CD4-positive, alpha-beta T cell treated with Interleukin-6 for 4 hours (primary cell): ENCODE results near the gene CCDC3.

ENCODE experiments used
- DNase-seq: peaks from one replicate; pipeline ENCODE4 v3.0.0-alpha.2; 2020; ENCODE audit warnings: mixed read lengths

Gene CCDC3

DNA sequence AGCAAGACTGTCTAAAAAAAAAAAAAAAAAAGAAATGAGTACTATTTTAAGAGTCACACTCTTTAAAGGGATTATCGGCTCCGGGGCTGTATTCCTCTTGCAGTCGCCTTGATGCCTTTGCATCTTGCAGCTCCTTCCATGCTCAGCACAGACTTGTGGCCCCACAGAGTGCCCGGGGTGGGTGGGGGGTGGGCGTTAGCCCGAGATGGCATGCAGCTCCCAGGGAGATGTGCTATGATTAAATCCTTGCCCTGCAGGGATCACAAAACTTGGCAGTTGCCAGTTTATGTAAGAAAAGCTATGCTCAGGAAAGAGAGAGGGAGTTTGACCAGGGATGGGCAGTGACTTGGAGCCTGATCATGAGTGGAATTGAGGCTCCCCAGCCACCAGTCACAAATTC is 81.9 kb downstream of the CCDC3 start:
- DNase-seq, result no peak

DNA sequence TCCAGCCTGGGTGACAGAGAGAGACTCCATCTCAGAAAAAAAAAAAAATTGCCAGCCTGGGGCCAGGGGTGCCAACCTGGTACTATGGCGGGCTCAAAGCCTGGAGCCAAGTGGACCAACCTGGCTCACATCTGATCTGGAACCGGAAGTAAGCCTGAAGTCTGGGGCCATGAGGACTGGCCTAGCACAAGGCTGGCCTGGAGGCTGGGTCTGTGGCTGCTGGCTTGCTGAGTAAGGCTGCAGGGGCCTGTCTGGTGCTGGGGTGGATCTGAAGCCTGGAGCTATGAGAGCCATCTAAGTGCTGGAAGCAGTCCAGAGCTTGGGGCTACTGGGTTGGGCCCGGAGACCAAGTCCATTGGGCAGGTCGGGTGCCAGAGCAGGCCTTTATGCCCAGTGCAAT is 84.9 kb downstream of the CCDC3 start:
- DNase-seq, result no peak

DNA sequence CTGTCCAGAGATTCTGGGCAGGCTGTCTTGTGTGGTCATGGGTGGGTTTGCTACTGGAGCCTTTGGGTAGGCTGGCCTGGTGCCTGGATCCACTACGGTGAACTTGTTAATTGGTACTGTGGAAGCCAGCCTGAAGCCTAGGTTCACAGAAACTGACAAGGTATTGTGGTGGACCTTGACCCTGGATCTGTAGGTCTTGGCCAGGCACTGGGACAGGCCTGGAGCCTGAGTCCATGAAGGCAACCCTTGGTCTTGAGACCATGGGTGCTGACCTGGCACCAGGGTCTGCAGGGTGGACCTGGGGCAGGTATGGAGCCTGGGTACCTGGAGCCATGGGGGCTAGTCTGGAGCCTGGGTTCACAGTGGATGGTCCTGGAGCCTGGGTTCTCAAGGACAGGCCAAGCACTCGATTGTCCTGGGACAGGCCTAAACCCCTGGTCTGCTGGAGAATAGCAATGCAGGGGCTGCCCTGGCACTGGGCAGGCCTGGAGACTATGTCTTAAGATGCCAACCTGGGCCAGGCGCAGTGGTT is 85.8 kb downstream of the CCDC3 start:
- DNase-seq, result no peak

- no peak for DNase-seq
These were observed 87.4 kb downstream of the CCDC3 start for GRCh38 chr10:12914111-12914510.

DNA sequence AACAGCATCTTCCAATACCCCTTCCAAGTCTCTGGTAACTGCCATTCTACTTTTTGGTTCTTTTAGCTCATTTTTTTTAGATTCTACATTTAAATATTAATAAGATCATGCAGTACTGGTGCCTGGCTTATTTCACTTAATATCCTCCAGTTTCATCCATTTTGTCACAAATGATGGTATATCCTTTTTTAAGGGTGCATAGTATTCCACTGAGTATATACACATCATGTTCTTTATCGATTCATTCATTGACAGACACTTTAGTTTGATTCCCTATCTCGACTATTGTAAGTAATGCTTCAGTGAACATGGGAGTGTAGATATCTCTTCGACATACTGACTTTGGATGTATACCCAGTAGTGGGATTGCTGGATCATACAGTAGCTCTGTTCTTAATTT is 89.7 kb downstream of the CCDC3 start:
- no peak for DNase-seq

DNA sequence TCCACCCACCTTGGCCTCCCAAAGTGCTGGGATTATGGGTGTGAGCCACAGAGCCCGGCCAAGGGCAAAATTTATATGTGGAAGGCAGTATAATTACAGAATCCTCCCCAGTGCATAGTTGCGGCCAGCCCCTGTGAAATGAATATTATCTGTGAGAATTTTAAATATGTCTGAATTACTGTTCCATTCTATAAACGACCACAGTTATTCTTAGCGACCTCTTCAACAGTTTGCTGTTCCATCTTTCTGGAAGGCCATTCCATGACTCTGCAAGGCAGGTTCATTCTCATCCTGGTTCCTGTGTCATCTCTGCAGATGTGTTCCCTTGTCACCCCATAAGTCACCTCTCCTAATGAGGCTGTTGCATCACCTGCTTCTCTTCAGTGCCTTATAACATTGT is 90.7 kb downstream of the CCDC3 start:
- no peak for DNase-seq

DNA sequence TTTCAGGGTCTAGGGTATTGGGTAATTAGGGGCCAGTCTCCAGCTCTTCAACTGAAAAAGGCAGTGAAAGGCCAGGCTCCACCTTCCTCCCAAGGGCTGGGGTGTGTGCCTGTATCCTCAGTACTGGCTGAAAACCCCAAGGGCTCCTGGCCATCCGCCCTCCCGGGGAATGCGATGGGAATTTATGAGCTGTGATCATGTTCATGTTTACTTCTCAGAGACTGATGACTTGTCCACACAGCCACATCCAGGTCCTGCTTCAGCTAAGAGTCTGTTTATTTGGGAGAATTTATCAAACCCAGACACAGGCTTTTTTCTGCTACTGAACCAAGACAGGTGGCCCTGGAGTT is 91.7 kb downstream of the CCDC3 start:
- no peak for DNase-seq

GRCh38 chr10:12909182-12909835 is 92.2 kb downstream of the CCDC3 start:
- DNase-seq, result no peak

DNA sequence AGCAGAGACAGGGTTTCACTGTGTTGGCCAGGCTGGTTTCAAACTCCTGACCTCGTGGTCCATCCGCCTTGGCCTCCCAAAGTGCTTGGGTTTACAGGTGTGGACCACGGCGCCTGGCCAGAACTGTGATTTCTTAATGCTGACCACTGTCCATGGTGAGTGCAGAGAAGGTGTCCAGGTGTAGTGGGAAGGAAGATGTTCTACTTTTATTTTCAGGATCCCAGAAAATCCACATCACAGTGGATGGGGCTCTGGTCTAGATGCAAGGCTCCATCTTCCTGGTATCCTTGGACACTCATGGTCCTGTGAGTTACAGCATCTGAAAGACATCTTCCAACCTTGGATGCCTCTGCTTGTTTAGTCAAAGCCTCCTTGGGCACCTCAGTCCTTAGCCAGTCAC is 92.7 kb downstream of the CCDC3 start:
- DNase-seq, result no peak

GRCh38 chr10:12907656-12908055 is 93.9 kb downstream of the CCDC3 start:
- DNase-seq, result no peak

DNA sequence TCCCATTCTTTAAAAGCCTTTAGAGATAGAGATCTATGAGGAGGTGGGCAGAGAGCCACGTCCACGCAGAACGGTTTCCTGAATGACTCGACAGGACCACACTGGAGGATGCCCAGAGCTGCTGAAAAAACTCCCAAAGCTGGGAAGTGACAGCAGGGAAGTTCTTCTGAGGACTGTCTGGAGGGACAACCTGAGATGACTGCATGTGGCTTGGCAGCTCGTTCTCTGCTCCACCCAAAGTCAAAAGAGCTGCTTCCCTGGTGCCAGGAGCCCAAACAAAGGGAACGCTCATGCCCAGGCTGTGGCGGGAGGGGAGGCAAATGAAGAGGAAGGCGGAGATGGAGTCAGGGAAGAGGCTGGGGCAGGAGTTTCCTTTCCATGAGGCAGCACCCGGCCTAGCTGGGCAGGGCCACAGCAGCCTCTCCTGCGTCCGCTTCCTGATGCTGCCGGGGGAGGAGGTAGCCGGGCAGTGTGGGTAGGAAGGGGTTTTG is 95.4 kb downstream of the CCDC3 start:
- DNase-seq, result no peak

DNA sequence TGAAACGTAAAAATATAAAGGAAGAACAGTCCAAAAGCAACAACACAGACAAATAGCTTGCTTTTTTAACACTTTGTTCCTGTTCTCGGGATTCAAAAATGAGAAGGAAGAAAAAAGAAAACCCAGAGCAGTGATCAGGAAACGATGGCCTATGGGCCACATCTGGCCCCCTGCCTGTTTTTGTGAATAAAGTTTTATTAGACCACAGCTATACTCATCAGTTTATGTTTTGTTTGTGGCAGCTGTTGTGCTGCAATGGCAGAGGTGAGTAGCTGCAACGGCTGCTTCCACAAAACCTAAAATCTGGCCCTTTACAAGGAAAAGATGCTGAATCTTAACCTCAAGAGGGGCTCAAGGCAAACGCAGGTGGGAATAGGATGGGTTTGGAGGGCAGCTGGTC is 96.4 kb downstream of the CCDC3 start:
- no peak for DNase-seq

- DNase-seq, result no peak
These were observed 98.6 kb downstream of the CCDC3 start for GRCh38 chr10:12902851-12903358.

- DNase-seq, result peak; percentile 49
These were observed 99.4 kb downstream of the CCDC3 start for GRCh38 chr10:12902135-12902572.

DNA sequence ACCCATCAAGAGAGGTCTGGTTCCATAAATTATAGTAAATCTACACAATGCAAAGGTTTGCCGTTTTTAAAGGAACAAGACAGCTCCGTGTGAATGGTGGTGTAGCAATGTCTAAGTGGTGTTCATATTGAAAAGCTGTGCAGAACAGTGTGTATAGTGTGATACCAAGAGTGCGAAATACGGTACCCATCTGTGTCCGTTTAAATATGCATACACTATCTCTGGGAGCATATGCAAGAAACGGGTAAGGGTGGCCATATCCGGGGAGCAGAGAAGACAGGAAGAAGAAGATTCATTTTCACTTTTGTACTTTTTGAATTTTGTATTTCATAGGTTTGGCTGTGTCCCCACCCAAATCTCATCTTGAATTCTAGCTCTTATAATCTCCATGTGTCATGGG is 102.0 kb downstream of the CCDC3 start:
- no peak for DNase-seq

DNA sequence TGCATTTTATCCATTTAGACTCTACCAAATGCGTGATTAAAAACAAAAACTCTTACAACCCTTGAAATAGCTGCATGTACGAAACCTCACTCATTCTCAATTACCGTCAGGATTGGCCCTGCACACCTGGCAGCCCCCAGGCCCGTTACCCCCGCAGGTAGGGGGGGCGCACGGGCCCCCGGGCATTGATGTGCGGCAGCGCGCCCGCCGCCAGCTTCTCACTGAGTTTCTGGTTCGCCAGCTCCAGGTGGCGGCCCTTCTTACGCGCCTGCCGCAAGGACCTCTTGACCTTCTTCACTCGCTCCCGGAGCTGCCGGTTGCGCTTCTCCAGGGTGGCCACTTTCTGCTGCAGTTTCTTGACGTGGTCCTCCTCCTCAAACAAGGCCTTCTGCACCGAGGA is 103.2 kb downstream of the CCDC3 start:
- no peak for DNase-seq

GRCh38 chr10:12897278-12897677 is 104.2 kb downstream of the CCDC3 start:
- no peak for DNase-seq

DNA sequence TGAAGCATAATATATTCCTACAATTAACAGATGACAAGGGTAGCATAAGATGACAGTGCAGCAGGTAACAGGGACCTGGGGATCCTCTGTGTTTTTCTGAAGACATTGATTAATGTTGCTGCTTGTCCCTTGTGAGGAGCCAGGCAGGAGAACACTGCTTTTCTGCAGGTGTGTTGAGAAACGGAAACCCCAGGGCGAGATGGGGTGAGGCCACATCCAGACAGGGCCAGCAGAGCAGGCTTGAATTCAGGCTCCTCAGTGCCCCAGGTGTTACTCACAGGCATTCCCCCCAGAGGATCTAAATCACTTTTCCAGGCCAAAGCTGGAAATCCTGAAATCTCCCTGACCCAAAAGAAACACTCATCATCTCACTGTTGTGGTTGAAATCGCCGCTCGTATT is 105.3 kb downstream of the CCDC3 start:
- no peak for DNase-seq

- no peak for DNase-seq
These were observed 108.6 kb downstream of the CCDC3 start for GRCh38 chr10:12892924-12893323.

- DNase-seq, result no peak
These were observed 110.6 kb downstream of the CCDC3 start for GRCh38 chr10:12890958-12891357.

- no peak for DNase-seq
These were observed 113.0 kb downstream of the CCDC3 start for GRCh38 chr10:12888470-12888869.

GRCh38 chr10:12887780-12888179 is 113.7 kb downstream of the CCDC3 start:
- no peak for DNase-seq

- DNase-seq, result no peak
These were observed 116.7 kb downstream of the CCDC3 start for GRCh38 chr10:12884851-12885250.

- no peak for DNase-seq
These were observed 121.1 kb downstream of the CCDC3 start for GRCh38 chr10:12880423-12880822.

- DNase-seq, result no peak
These were observed 124.4 kb downstream of the CCDC3 start for GRCh38 chr10:12877150-12877549.
